Measurements from ENCODE around the gene LRP1.
A peak's percentile ranks its signal among the peaks of the same experiment; 100 is the strongest.

LRP1 gene

DNA sequence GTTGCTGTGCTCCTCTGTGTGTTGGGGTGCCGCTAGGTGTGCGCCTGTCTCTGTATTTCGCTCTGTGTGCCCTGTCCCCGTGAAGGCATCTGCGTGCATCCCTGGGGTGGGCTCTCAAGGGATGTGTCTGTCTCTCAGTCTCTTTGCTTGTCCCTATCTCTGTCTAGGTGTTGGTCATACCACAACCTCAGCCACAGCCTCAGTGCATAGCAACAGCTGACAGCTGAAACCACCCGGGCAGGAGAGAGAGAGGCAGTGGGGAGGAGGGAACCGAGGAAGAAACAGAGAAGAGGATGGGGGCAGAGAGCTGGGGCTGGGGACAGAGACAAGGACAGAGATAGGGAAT lies 87.4 kb downstream of the LRP1 start:
- DNase-seq, result no peak

DNA sequence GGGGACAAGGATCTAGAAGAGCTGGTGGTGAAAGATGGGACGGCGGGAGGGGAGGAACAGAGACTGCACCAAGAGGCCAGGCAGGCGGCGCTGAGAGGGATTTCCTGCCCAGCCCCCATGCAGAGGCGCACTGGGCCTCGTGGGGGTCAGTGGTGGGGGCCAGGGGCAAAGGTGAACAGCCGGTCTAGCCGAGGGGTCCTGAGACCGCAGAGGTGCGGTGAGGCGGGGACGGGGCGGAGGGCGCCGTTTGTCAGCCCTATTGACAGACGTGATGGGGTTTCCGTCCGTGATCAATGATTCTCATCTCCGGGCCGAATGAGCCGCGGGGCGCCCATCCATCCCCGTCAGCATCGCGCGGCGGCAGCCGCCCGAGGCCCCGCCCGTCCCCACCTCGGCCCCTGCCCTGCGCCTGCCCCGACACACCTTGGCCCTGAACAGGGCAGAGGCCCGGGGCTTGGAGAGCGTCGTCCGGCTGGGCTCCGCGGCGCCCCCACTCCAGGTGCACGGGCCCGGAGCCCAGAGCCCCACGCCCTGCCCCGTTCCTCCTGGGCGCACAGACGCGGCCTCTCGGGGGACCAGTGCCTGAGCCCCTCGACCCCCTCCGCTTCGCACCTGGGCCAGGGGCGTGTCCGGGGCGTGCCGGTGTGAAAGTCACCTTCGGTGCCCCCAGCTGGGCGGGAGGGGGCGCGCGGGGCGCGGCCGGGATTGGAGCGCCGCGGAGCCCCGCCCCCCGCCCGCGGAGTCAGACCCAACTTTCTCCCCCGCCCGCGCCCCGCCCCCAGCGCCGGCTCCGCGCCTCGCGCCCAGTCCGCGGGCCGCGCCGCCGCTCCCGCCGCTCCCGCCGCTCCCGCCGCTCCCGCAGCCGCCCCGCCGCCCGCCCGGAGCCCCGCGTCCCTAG lies 88.0 kb downstream of the LRP1 start, which contains the start of gene NXPH4:
TSS of gene NXPH4 (plus strand) at position 781 of the 898 bp plus-strand sequence. CDS start 176 bp downstream, outside the sequence.
- peak; percentile 25 for DNase-seq

DNA sequence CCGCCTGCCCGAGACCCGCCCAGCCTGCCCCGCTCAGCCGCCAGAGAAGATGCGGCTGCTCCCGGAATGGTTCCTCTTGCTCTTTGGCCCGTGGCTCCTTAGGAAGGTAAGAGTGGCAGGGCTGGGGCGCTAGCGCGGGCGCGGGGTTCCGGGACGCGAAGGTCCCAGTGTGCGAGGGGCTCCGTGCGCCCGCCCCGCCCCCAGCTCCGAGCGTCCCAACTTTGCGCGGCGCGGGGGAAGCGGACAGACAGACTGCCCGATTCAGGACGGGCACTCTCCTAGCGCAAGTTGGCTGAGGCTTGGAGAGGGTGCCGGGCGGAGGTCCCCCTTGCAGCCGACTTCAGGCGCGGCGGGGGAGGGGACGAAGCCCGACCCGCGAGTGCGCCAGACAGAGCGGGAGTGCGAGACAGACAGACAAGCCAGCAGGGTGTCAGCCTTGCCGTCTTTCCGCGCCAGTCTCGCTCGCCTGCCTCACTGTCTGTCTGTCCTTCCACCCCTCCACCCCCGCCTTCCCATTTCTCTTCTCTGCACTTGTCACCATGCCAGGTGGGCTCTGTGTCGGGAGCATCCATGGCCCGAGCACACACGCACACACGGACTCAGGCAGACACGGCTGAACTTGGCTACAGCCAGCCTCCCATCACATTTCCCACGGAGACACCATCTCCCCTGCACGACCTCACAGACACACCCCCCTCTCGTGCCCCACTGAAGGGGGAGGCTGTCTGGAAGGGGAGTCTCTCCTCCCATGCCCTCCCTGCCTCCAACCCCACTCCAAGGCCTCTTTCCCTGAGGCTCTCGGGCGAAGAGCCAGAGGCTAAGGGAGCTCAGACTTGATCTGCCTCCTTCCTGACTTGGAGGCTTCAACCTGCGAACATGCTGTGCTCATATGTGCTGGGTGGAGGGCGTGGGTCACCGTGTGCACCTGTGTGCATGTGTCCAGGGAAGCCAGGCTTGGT lies 88.9 kb downstream of the LRP1 start:
- peak; percentile 61 for DNase-seq

DNA sequence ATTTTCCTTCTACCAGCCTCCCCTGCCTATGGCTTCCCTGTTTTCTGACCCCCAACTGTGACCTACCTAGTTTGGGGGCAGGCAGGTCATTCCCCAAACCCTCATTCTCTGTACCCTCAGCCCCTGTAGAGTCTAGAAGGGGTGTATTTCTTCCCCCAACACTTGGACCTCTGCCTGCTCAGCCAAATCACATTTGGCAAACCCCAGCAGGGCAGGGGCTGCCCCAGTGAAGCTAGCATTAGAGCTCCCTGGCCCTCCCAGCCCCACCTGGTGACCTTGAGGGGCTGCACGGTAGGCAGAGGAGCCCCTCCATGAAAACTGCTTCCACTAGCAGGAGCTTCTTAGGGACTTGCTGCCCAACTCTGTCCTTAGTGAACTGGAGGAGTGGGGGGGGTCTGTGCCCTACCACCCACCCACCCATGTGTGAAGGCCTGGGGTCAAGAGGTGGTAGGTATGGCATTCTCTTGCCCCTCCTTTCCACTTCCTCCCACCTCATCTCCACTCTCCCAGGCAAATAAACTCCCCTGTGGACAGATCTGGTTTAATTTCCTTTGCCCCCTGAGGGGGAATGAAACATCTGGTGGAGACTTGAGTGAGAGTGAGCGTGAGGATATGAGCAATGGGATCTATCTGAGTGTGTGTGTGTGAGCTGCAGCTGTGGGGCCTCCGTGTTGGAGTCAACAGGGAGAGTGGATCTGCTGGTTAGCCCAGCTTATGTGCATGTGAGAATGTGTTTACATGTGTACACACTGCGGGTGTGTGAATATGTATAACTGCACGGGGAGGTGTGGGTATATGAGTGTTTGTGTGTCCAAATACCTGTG lies 90.0 kb downstream of the LRP1 start:
- DNase-seq, result peak; percentile 28

DNA sequence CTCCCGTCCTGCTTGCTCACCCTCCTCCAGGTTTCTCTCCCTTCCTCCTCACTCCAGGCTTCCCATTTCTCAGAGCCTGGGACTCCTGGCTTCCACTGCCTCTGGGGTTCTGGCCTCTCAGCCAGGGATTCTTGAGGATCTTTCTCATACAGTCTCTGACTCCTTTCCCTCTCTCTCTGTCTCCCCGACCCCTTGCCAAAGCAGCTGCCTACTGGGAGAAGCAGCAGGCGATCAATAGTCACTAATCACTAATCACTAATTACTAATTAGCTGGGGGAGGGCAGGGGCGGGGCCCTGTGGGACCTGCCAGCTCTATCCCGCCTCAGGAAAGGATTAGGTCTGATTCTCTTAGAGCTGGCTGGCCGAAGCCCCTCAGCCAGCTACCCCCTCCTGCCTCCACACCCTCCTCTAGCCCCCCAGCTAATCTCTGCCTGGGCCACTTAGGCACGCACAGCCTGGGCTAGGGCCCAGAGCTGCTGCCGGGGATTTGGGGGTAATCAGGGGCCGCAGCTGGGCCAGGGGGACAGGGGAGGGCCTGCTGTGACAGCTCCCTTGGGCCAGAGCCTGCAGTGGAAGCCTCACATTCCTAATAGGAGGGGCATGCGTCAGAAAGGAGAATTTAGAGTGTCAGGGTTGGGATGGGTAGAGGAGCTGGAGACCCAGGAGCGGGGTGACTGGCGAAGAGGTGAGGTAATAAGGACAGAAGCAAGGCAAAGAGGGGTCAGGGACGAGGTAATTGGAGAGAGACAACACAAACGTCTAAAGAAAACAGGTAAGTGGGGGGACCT lies 91.1 kb downstream of the LRP1 start:
- DNase-seq, result peak; percentile 39

DNA sequence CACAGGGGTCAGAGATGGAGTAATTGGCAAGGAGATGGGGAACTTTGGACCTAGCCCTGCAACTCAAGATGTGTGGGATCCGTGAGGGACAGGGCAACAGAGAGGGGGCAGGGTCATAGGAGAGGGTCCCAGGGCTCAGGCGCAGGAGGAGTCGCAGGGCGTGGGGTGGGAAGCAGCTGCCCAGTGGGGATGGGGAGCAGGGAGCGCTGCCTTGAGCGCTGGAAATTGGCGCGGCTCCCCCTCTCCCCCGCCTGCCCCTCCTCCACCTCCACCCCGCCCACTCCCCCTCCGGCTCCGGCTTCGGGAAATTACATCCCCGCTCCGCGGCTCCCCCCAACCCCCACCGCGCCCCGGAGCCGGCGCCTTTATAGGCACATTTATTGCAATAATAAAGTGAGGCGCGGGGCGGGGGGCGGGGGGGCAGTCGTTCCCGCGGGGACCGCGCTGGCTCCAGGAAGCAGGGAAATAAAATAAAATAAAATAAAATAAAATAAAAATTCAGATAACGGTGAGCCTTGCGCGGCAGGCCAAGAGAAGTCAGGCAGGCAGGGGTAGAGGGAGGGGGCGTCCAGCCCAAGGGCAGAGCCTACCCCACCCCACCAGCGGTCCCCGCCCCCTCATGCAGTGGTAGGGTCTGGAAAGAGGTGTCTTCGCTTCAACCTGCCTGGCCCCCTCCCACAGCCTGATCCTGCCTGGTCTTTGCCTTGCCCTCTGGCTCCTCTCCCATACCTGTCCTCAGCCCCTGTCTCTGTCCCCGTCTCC lies 91.9 kb downstream of the LRP1 start:
- no peak for DNase-seq

DNA sequence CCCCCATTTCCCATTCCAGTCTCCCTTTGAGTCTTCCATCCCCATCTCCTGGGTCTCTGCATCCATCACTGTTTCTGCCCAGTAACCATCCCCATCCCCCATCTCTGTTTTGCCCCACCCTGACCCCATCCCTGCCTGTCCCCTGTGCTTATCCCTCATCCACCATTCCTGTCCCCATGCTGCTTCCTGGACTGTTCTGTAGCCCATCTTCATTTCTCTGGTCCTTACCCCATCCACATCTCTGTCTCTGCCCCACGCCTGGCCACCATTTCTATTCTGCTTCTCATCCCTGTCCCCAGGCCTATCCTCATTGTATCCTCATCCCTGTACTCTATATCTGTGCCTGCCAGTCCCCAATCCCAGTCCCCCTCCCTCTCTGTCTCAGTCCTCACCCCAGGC lies 92.5 kb downstream of the LRP1 start:
- DNase-seq, result no peak

DNA sequence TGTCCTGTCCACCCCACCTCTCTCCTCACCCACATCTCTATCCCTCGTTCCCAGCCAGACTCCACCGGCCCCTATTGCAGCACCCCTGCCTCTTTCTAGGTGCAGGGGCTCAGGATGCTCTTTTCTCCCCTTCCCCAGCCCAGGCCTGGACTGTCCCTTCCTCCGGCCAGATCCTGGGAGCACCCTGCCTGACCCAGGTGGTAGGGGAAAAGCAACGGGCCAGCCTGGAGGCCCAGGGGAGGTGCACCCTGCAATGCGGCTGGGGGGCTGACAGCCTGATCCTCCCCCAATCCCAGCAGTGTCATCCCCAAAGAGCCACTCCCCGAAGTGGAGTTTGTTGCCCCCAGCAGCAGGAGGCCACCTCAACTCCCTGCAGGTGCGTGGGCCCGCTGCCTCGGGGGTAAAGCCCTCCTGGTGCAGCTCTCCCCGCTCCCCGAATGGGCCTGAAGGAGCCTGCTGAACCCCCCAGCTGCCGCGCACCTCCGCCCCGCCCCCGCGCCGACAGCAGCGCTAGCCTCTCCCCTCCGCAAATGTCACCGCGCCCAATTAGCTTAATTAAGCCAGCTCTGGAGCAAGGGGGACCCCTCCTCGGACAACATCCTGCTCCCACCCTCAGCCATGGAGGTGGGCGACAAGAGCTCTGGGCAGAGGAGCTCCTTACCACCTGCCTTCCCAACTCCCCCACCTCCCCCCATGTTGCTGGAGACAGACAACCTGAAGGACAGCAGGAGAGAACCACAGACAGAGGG lies 93.1 kb downstream of the LRP1 start:
- no peak for DNase-seq

DNA sequence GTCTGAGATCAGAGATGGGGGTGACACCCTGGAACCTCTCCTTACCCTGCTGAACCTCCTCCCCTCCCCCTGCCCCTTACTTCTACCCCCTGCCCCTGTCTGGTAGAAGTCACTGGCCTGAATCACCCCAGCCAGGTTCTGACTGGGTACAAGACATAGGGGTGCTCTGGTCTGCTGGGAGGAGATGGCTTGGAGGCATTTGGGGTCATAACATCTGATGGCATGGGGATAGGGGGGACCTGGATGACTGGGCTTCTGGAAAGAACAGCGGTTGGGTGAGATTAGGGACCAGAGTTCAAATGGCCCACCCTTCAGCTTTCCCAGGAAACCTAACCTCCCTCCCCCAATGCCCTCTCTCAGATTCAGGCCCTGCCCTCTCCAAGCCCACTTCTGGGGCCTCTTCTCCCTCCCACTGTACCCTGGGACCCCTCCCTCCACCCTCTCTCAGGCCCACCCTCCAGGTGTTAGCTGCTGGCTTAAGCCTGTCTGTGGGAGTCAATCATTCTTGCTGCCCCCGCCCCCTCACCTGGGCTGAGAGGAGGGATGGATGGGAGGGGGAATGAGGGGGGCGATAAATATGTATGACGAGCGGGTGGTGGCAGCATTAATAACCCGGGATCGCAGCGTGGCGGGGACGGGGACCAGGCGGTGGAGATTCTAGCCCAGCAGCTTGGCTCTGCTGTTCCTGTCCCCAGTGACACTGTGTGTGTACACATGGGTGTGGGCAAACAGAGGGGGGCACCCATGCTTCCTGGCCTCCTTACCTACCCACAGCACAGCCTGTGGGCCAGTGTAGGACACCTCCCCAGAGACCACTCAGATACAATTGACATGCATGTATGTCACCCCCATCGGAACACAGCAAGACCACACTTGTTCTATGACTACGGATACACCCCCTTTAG lies 94.3 kb downstream of the LRP1 start:
- DNase-seq, result no peak

DNA sequence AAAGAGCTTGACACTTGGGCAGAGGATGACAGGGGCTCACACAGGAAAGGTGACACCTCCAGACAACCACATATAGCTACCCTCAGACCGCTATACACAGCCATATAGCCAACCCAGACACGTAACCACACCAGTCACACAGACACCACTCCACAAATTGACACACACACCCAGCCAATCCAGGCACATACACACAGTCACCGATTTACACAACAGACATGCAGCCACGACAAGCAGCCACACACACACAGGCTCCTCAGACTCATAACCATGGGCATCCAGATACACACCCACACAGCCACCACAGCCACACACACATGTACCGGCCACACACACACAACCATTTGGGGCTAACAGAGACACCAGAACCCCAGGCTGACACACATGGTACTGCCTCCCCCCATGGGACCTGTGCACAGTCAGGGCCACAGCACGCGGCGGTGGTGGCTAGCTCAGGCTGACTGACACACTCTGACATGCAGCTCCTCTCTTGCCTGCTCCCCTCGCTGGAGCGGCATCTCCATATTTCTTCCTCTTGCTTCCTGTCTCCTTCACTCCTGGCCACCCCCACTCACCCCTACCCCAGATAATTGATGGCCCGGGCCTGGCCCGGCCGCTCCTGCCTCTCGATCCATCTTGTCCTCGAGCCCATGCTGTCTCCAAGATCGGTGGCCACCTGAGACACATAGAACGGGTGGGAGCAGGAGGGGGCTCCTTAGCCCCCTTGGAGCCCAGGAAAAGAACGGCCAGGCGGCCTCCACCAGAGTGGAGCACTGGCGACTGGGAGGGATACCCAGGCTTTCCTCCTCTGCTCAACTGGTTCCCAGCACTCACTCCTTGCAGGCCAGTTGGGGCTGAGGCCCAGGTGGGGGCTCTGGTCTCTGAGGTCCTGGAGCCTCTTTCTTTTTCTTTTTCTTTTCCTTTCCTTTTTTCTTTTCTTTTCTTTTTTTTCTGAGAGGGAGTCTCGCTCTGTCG lies 95.2 kb downstream of the LRP1 start:
- DNase-seq, result no peak

DNA sequence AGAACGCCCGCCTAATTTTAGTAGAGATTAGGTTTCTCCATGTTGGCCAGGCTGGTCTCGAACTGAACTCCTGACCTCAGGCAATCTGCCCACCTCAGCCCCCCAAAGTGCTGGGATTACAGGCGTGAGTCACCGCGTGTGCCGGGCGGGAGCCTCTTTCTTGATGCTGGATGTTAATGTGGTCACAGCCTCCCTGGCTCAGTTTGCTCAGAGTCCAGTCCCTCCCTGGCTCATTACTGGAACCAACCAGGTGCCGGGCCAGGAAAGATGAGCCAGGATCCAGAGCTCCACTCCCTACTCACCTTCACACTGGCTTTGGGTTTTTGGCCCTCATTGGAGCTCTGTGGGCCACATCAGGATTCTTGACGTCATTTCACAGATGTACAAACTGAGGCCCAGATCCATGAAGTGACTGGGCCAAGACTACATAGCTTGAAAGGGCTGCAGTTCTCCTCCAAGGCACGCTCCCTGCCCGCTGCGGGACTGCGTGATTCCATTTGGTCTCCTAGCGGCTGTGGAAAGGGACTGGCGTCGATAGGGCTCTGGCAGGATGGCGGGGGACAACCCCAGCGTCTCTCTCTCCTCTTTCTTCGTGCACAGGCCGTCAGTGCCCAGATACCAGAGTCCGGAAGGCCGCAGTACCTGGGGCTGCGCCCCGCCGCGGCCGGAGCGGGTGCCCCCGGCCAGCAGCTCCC lies 96.1 kb downstream of the LRP1 start:
- DNase-seq, result no peak

DNA sequence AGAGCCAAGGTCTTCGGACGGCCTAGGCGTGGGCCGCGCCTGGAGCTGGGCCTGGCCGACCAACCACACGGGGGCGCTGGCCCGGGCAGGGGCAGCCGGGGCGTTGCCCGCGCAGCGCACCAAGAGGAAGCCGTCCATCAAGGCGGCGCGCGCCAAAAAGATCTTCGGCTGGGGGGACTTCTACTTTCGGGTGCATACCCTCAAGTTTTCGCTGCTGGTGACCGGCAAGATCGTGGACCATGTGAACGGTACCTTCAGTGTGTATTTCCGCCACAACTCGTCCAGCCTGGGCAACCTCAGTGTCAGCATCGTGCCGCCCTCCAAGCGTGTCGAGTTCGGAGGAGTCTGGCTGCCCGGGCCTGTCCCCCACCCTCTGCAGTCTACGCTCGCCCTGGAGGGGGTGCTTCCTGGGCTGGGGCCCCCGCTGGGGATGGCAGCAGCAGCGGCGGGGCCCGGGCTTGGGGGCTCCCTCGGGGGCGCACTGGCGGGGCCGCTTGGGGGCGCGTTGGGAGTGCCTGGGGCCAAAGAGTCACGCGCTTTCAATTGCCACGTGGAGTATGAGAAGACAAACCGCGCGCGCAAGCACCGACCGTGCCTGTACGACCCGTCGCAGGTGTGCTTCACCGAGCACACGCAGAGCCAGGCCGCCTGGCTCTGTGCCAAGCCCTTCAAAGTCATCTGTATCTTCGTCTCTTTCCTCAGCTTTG lies 96.8 kb downstream of the LRP1 start:
- DNase-seq, result no peak

DNA sequence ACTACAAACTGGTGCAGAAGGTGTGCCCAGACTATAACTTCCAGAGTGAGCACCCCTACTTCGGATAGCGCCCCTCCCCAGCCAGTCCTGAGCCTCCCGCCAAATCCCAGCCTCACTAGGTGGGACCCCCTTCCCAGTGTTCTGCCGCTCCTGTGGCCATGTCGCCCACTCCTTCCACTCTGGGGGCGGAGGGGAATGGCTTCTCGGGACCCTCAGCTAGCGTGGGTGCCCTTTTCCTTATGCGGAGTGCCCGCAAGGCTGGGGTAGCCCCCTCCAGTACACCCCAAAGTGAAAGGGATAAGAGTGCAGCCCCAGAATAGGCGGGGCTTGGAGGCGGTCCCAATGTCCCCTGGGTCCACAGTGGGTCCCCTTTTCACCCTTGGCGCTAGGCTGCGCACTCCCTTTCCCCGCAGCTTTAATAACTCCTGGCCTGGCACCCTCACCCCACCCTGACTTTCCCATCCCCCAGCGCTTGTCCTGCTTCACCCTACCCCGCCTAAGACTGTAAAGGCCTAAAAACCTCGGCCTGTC lies 97.5 kb downstream of the LRP1 start:
- DNase-seq, result no peak

DNA sequence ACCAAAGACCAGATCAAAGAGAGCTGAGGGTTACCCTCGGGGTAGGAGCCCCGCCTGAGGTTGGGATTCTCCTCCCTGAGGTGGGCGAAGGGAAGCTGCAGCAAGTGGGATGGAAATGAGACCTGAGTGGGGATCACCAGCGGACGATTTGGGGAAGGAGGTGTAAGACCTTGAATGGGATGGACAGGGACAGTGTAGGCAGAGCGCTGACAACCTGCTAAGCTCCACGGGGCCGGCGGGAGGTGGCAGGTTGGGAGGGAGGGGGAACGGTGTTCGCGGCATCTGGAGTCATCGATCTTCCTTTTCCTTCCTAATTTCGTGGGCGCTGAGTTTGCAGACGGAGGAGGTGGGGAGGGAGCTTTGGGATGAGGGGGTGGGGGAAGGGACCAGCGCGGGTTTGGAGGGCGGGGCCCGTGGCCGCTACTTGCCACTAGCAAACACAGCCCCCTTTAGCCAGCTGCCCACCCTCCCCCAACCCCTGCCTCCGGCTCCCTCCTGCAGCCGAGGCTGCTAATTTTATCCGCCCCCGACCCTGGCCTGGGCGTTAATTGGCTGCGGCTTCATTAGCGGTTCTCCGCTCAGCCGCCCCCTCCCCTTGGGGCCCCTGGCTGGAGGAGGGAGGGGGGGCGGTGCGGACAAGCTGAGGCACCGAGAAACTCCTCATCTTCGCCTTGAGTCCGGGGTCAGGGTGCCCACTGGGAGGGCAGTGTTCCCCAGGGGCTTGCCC lies 98.5 kb downstream of the LRP1 start:
- DNase-seq, result no peak

DNA sequence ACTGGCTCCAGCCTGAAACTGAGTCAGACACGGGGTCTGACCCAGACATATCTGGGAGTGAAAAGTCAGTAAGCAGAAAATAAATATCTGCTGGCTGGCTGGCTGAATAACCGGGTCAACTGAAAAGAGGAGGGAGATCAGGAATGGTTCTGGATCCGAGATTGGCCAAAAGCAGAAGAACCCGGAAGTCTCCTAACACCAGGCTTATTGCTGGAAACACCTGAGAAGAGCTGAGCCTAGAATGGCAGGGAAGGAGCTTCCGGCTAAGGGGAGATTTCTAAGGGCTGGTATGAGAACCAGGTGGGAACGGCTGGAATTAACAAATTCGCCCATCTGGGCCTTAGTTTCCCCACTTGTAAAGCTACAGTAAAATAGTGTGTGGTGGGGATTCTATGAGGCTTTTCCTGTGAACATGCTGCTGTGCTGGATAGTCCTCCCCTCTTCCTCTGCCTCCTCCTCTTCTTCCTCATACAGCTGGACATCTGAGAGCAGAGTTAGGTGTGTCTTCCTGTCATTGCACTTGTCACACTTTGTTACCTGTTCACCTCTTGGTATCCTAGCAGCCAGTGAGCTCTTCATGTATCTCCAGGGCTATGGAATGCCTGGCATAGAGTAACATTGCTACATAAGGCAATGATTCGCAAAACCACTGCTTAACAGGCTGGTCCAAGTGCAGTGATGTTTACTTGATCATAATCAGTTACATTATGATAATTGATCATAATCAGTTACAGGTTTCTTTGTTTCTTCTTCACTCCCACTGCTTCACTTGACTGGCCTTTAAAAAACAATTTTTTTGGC lies 99.2 kb downstream of the LRP1 start:
- DNase-seq, result no peak

Measured in NCI-H226 (cell line).